Stimulated activated CD8-positive, alpha-beta memory T cell treated with anti-CD3 and anti-CD28 coated beads, Interleukin-7, amount 100 ng/mL, for 1 hour (primary cell): ENCODE results near the gene MAP3K20.
"Not testable (repeated sequence)": the region's sequence is repeated elsewhere in the genome, so short reads cannot be mapped to it uniquely, and the experiment has no call there.

Source experiments
- DNase-seq, 2 donors: peaks; one replicate each; pipeline ENCODE4 v3.0.0-alpha.2; 2020; ENCODE audit warnings: low read depth in 2 of 2

The MAP3K20 gene

DNA sequence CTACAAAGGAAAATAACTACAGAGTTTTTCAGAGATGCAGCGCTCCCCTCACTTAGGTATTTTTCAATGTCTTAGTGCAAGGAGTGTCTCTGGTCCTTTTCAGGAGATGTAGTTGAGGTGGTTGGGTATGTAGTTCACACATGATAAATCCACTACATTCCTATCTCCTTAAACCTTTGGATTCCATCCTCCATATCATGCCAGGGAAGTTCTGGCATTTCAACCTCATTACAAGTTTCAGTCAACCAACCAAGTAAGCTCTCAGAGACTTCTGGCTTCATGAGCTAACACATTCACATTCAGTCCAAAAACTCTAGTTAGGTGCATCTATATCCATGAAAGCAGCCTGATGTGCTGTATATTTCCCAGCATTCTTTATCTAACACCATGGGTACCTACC, 47.3 kb downstream of the MAP3K20 start:
- DNase-seq, result no peak

DNA sequence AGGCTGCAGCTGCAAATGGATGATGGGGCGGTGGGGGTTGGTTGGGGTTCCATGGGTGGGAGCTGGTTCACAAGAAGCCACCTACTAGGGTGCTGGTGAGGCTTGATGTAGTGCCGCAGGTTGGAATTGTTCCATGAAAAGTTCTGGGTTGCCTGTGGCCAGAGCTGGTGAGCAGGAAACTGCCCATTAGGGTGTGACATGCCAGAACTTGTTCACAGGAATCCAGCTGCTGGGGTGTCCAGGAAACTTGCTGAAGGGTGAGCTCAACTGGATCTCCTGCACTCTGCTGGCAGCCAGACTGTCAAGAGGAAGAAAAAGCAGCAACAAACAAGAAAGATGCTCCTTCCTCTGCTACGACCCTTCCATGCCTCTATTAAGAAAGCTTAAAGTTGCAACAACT, 48.8 kb downstream of the MAP3K20 start:
- no peak for DNase-seq

DNA sequence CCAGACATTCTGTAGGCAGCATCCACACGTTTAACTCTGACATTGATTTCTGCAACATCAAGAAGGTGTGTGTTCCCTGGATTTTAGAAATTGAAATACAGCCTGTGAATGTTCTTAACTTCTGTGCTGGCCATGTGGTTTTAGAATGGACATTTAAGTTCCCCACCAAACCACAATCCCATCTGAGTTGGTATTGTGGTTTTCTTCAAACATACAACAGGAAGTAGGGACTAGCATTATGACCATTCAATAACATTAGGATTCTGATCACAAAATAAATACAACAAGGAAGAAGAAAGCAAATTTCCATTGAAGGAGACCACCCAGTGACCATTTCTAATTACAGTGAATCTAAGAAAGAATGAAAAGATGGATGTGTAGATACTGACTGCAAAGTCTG, 51.2 kb downstream of the MAP3K20 start:
- no peak for DNase-seq

DNA sequence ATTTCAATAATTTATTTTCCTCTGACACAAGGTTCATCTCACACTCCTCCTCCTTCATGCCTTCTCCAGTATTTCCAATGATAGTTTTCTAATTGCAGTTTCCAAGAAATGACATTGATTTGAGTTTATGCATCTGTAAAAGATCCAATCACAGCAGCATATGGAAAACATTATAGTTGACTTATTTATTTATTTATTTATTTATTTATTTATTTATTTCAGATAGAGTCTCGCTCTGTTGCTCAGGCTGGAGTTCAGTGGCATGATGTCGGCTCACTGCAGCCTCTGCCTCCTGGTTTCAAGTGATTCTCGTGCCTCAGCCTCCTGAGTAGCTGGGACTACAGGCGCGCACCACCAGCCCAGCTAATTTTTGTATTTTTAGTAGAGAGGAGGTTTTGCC, 52.5 kb downstream of the MAP3K20 start:
- DNase-seq, result not testable (repeated sequence)

DNA sequence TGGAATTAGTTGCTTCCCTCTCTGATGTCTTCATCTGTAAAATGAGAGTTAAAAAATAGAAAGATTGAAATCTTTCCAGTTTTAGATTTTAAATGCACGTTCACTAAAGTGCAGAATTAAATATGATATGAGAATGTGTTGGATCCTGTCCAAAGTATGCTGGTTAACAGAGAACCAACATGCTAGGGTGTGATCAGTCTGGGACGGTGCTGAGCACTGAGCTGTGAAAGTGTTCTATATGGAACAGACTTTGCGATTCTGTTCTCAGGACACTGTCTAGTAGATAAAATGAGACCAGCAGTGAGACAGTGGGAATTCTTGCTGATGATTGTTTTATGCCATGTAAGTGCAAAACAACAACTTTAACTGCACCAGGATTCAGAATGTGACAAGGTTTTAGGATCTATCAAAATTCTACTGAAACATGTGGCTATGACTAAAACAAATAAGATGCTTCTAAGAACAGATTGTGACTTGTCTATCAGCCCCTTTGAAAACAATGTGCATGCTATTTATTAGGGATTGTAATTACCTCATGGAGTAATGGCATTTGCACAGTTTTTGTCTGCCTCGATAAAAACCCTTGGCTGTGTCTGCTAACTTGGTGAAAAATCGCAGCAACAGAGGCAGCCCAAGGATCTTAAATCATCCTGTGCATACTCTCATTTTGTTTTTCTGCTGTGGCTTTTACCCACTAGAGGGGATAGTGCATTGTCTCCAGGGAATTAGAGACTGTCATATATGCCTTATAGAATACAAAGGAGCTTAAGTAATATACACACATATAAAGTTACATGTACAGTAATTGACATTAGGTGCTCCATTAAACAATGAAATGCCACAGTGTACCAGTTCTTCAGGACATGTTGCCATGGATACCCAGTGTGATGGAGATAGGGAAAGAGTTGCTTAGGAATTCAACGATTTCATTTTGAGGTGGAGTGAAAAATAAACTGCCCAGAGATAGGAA, 55.1 kb downstream of the MAP3K20 start:
- DNase-seq, result no peak

DNA sequence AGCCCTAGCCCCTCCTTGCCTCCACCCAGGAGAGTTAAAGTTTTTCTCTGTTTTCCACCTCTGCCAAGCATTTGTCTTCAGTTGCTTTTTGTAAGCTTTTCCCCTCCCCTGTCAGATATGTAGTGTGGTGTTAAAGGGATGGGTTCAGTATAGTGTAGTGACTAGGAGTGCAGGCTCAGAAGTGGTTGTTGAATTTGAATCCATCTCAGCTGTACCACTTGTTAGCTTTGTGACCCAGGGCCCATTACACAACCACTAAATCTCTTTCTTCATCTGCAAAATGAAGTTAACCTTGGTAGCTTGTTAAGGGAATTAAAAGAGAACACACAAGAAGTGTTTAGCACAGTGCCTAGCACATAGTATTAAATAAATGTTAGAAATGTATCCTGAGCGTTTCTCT, 56.9 kb downstream of the MAP3K20 start:
- no peak for DNase-seq

DNA sequence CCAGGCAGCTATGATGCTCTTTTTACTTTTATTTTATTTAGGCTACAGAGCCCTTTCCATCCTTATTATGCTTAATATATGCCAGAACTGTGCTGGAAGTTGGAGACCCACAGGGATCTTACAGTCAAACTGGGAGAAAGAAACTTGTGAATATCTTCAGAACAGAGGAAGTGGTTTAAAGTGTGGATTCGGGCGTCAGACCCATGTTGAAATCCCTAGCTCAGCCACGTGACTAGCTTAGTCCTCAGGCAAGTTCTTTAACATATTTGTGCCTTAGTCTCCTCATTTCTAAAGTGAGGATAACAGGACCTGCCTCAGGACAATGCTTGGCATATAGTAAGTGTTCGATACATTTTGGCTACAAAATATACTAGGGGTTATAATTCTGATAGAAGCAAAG, 59.1 kb downstream of the MAP3K20 start:
- no peak for DNase-seq

DNA sequence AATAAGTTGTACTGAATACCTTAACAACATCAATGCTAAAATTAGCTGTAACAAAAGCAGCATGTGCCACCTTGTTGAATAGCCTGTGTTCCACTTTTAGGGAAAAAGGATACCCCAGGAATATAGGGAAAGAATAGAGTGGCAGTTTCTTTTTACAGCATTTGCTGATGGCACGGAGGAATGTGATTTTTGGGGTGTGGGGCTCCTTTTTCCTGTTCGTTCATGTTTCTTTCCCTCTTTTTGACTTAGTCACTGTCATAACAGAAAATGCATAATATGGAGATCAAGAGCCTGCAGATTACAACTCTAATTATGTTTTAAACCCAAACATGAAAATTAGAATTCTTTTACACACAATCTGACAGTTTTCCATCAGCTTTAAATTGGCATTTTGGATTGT, 60.4 kb downstream of the MAP3K20 start:
- no peak for DNase-seq

DNA sequence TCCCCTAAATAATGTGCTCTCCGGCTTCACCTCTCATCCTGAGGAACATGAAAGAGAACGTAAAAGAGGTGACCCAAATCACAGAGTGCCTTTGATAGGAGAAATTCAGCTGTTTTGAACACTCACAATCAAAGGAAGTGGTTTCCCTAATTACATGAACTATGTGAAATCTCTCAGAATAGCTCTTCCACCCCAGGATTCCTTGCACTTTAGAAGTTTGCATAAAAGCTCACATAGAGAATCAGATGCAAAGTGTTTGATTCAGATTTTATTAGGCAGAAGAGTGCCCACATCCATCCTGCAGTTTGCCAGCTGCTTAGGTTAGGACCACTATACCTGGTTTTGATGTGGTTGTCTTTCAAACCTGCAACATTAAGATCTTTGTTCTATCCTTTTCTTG, 61.0 kb downstream of the MAP3K20 start:
- no peak for DNase-seq

DNA sequence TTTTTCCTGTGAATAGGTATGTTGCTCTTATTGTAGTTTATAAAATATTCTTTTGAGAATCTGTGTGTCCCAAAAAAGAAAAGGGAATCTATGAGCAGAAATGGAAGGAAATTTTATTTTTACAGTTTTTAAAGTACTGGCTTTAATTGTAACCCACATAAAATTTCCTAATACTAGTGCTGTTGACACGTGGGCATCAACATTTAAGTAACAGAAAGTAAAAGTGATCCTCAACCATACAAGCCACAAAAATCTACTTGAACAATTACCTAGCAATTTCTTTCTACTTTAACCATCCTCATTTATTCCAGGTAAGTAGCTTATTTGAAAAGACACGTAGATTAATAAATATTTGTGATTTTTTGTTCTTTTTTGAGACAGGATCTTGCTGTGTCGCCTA, 62.0 kb downstream of the MAP3K20 start:
- DNase-seq, result no peak

DNA sequence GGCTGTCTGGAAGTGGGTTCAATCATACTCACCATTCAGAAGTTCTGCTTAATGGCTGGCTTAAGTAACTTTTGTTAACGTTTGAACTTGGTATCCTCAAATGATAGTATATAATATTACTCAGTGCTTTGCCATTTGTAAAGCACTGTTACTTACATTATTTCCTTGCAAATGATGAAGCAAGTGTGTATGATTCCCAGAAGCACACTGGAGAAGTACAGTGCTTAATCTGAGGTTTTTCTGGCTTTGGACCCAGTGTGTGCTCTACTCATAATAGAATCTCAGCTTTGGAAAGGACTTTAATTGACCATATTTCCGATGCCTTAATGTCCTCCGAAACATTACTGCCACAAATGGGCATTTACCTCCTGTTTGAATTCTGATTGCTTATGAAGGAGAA, 63.3 kb downstream of the MAP3K20 start:
- DNase-seq, result no peak

DNA sequence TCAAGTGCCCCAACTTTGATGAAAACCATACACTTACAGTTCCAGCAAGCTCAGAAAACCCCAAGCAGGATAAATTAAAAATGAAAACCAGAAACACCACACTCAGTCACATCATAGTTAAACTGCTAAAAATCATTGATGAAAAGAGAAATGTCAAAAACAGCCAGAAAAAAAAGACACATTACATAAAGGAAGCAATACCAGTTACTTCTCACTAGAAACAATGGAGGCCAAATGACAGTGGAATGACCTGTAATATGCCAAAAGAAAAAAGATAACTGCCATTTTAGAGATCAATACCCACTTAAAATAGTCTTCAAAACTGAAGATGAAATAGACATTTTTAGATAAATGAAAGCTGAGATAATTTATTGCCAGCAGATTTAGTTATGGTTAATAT, 66.0 kb downstream of the MAP3K20 start:
- no peak for DNase-seq

DNA sequence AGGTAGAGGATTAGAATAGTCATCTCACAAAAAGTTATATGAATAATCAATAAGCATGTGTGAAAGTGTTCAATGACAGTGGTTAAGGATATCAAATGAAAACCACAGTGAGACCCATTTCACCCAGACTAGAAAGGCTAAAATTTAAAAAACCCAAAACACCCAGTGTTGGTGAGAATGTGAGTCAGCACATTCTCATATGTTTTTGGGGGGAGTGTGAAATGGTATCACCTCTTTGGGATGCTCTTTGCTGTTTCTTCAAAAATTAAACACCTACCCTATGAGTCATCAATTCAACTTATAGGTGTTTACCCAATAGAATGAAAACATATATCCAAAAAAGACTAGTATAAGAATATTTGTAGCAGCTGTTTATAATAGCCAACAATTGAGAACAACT, 69.8 kb downstream of the MAP3K20 start:
- DNase-seq, result no peak

DNA sequence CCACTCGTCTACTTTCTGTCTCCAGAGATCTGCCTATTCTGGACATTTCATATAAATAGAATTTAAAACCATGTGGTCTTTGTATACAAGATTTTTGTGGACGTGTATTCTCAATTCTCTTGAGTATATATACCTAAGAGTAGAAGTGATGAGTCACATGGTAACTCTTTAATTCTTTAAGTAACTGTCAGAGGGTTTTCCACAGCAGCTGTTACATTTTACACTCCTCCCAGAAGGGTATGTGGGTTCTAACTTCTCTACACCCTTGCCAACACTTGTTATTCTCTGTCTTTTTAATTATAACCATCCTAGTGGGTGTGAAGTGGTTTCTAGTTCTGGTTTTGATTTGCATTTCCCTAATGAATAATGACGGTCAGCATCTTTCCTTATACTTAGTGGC, 70.9 kb downstream of the MAP3K20 start:
- DNase-seq, result no peak

DNA sequence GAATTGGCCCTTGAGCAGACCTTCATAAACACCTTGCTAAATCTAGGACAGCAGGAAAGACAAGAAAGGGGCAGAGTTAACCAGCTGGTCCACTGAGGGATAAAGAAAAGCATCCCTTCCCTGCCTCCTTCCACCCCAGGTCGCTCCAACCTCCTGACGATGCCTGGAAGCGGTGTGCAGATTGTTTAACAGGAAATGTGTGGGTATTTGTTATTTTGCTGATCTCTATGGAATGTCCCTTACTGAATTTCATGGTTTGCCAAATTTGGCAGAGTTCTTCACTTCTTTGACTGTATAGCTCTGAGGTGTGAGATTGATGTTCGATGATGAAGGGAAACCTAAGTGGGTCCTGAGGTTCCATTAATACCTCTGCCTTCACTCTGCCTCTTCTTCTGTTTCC, 72.9 kb downstream of the MAP3K20 start:
- DNase-seq, result no peak

DNA sequence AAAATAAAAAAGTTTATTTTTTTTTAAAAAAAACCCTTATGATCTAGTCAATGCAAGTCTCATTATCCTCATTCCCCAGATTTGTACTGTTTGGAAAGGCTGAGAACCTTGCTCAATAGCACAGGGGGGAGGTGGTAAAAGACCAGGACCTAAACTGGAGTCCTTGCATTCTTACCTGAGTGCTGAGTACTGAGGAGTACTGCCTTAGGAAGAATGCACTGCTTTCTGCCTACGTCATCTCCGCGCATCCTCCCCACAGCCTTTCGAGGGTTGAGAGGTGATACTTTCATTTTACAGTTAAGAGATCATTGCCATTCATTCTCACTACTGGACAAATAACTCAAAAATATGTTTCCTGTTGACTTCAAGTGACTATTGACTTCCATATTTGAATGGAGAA, 73.8 kb downstream of the MAP3K20 start:
- peak; percentile 4 to 15 for DNase-seq

DNA sequence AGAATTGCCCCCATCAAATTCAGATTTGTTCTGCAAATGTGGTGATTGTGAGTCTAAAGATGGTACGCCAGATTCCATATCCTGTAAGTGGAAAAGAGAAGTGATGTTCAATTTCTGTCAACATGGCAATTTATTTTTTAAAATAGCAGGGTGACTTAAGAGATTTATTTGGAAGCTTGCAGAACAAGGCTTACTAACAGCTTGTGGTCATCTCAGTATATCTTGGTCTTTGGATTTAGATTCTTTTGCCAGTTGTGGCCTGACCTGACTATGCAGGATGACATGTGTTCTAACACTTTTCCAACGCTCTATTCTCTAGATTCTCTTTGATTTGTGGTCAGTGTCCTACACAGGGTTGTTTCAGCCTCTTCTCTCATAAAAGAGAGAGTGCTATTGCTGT, 74.4 kb downstream of the MAP3K20 start:
- no peak for DNase-seq

DNA sequence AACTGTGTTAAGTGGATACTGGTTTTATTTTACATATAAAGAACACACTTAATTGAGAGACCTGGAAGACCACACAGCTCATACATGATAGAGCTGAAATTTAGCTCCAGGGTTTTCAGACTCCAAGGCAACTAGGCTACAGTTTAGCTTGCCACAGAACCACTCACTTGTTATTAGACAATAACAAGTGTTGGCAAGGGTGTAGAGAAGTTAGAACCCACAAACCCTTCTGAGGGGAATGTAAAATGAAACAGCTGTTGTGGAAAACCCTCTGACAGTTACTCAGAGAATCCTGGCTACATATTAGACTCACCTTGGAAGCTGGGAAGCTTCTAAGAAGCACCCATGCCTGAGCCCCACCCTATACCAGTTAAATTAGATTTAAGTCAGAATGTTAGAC, 75.3 kb downstream of the MAP3K20 start:
- no peak for DNase-seq

DNA sequence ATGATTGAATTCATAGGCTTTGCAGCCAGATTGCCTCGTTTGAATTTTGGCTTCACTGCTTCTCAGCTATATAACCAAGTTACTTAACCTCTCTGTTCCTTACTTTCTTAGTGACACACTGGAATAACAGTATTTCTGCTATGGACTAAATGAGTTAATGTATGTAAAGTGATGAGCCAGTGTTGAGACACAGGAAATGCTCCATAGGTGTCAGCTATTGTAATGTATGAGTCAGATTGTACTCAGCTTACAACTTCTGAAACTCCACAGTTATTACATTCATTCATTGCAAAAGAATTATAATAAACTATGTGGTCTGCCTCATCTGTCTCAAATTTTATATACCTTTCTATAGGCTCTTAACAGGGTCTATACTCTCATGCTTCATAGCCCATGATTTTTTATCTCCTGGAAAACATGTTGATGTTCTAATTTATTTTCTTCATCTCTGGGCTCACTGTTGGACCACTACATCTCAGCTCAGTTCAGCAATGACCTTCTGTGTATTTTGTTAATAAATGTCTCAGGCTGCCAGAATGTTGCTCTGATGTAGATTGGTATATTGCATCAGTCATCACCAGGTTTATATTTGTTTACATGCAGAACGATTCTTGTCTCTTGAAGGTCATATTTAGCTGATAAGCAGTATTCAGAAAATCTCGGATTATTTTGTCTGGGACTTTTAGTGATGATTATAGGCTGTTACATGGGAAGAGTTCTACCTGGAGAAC, 76.2 kb downstream of the MAP3K20 start:
- no peak for DNase-seq

DNA sequence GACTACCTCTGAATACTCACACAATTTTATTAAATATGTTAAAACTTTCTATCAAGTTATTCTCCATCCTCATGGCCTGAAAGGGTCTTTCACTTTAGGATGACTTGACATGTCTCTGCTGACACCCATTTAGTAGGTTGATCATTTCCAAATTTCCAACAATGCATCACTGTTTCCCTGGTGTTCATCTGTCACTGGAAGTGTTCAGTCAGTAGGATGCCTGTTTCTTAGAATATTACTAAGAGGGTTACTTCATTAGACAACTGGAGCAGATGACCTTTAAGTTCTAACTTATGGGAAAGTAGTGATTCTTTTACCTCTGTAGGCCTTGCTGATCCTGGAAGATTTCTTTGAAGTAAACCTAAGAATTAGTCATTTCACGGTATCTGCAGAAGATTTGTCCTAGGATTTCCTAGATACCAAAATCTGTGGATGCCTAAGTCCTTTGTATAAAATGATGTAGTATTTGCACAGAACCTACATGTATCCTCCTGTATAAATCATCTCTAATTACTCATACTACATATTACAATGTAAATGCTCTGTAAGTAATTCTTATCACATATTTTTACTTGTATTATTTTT, 77.7 kb downstream of the MAP3K20 start:
- no peak for DNase-seq

DNA sequence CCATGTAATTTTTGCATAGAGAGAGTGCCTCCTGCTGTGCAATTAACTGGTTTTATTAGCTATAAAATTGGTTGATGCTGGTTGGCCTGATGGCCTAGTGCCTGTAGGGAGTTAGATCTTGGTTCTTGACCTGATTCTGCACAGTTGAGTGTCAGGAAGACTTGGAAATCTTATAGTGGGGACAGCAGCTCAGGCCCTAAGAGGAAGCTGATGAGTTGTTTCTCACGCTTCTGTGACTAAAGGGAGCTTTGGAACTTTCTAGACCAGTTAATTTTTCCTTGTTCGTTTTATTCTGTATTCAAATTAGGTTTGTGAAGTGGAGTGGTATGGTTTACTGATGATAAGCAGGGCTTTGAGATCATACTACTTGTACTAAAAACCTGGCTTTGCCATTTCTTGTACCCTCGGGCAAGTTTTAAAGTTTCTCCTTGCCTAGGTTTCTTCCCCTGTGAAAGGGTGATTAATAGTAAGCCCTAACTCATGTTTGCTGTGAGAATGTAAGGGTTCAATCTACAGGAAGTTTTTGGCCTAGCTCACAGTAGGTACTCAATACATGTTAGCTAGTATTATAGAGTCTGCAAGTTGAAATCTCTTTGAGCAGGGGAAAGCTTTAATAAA, 82.1 kb downstream of the MAP3K20 start:
- no peak for DNase-seq

DNA sequence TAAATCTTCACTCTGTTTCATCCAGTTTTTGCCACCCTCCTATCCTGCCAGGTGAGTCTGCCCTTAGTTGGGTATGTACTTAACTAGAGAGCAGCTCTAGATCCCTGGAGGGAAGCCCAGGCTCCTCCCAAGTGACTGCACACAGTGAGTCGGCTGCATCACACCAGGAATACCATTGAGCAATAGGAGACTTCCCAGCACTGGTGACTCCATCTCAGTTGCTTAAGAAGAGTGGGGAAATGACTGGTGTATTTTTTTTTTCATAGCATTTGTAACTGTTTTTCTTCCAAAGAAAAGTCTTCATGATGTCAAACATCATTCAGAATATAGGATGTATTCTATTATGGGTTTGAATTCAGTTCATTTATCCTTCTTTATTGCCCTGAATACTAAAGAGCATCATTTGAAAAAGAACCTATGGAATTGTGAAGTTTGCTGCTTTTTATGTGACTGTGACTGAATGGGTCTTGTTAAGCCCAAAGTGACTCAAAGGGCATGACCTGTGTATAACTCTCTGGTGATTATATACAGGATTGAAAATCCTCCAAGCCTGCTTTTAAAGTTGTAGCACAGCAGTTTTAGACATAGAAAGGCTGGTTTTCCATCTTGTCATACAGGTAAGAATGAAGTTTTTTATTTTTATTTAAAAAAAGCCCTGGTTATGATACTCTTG, 84.3 kb downstream of the MAP3K20 start:
- DNase-seq, result no peak
